ENCODE measurements around the gene ATP6V1C2. TPM values are rescaled to one million over a fixed set of nuclear protein-coding genes. Genes with fewer than 3 reads are reported as not detected.
A peak's percentile ranks its signal among the peaks of the same experiment; 100 is the strongest.

The ATP6V1C2 gene
- total RNA-seq, 1 donor from 2014 or later, result not detected

DNA sequence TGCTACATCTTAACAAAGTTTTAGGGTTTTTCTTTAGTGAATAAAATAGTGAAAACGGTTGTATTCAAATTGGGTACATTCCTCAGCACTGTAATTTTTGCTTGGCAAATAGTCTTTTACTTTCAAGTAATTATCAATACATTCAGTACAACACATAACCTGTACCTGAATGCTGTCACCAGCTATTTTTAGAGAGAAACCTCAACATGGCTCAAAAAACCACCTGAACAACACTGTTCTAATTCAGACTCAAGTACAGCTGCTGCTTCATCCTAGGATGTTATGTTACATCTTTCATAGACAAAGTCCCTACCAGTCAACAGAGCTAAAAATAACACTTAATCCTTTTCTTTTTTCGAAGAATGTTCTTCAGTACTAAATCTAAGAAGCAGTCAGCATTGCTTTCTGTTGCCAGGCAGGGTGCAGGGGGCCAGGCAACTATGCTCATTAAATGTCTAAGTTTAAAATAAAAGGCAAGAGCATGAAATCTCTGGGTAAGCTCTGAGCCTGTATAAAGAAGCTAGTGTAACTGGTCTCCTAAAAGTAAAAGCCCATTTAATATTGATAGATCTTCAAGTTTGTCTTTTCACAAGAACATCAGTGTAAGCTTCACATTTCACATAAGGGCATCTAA lies 70.7 kb downstream of the ATP6V1C2 start:
- TF ChIP-seq, protein P1, sequence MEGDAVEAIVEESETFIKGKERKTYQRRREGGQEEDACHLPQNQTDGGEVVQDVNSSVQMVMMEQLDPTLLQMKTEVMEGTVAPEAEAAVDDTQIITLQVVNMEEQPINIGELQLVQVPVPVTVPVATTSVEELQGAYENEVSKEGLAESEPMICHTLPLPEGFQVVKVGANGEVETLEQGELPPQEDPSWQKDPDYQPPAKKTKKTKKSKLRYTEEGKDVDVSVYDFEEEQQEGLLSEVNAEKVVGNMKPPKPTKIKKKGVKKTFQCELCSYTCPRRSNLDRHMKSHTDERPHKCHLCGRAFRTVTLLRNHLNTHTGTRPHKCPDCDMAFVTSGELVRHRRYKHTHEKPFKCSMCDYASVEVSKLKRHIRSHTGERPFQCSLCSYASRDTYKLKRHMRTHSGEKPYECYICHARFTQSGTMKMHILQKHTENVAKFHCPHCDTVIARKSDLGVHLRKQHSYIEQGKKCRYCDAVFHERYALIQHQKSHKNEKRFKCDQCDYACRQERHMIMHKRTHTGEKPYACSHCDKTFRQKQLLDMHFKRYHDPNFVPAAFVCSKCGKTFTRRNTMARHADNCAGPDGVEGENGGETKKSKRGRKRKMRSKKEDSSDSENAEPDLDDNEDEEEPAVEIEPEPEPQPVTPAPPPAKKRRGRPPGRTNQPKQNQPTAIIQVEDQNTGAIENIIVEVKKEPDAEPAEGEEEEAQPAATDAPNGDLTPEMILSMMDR (IDR thresholded peaks at IDR 0.05), result no peak
- no peaks in the 10 kb centered on the region for H3K27me3 Mint-ChIP-seq (ENCODE audit: low read depth)
- peaks cover 45% of the 10 kb centered on the region for H3K36me3 Mint-ChIP-seq (ENCODE audit: low read depth)
- DNase-seq (ENCODE audit: low spot score), result no peak
- no peaks in the 10 kb centered on the region for H3K9me3 Mint-ChIP-seq (ENCODE audit: low read depth)
- no peak overlapping the region for H3K4me3 Mint-ChIP-seq (ENCODE audit: unreplicated experiment)
- H3K4me1 Mint-ChIP-seq (ENCODE audit: low read depth), result peaks cover 8% of the 10 kb centered on the region
- peak overlapping the region; percentile 52 for H3K27ac Mint-ChIP-seq (ENCODE audit: unreplicated experiment)

DNA sequence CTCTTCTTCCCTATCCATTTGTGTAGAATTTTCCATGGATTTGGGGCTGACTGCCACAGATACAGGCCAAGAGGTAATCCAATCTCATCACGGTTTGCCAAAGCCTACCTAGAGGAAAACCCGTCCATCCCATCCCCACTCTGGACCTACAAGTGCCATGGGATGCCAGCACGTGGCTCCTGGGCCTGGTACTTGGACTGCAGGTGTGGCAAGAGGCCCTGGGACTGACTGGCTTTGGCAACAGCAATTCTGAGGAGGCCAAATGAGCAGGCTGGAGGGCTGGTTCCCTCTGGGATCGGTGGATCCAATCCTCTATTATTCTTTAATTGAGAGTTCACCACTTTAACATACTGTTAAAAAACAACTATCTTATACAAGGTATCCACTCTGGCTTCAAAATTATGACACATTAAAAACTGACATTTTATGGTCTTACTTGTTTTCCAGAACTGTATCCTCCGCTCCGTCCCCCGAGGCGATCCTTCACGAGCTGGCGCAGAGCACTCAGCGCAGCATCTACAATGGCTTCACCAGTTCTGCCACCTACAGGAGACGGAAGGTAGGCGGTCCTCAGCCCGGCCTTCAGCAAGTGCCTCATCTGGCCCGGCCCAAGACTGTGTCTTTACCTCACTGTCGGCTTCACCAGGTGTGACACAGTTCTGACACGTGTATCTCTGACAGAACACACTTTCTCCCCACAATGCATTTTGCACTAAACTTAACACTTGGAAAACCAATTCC lies 71.4 kb downstream of the ATP6V1C2 start:
- Mint-ChIP-seq H3K9me3 (ENCODE audit: low read depth) (no peaks in the 10 kb centered on the region), H3K27ac (ENCODE audit: unreplicated experiment) (peak overlapping the region; percentile 52), H3K4me1 (ENCODE audit: low read depth) (peaks cover 8% of the 10 kb centered on the region), H3K36me3 (ENCODE audit: low read depth) (peaks cover 43% of the 10 kb centered on the region), H3K4me3 (ENCODE audit: unreplicated experiment) (no peak overlapping the region), H3K27me3 (ENCODE audit: low read depth) (no peaks in the 10 kb centered on the region)
- TF ChIP-seq, protein P1 (IDR thresholded peaks at IDR 0.05), result peak; percentile 22
- no peak for DNase-seq (ENCODE audit: low spot score)

DNA sequence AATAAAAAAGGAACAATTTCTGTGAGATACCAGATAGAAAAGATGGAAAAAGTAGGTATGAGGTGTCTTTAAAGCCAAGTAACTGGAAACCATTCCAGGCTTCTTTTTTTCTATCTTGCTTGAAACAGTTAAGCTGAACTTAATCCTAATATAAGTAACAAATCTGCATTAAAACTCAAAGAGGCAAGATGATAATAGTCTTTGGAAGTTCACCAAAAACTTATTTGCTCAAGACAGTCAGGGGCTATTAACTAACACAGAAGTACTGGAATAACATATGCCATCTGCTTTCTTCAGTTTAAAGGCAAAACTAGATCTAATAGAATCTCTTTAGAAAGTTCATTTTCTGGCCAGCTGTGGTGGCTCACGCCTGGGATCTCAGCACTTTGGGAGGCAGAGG lies 72.4 kb downstream of the ATP6V1C2 start:
- H3K4me1 Mint-ChIP-seq (ENCODE audit: low read depth), result peaks cover 8% of the 10 kb centered on the region
- H3K27me3 Mint-ChIP-seq (ENCODE audit: low read depth), result no peaks in the 10 kb centered on the region
- no peaks in the 10 kb centered on the region for H3K9me3 Mint-ChIP-seq (ENCODE audit: low read depth)
- no peak for DNase-seq (ENCODE audit: low spot score)
- TF ChIP-seq, protein P1 (IDR thresholded peaks at IDR 0.05), result no peak
- H3K36me3 Mint-ChIP-seq (ENCODE audit: low read depth), result peaks cover 38% of the 10 kb centered on the region
- no peak overlapping the region for H3K4me3 Mint-ChIP-seq (ENCODE audit: unreplicated experiment)
- H3K27ac Mint-ChIP-seq (ENCODE audit: unreplicated experiment), result no peak overlapping the region

DNA sequence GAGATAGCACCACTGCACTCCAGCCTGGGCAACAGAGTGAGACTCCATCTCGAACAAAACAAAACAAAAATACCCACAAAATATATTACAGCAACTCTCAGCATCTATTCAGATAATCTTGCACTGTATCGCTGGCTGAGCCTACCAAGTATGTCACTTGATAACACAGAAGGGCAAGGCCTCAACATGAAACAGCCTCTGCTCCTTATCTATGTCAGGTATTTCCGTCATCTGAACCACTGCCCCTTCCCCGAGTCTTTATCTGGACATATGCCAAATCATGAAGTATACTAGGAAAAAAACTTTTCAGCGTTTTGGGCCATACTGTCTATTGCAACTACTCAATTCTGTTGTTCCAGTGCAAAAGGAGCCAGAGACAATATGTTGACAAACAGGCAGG lies 73.4 kb downstream of the ATP6V1C2 start:
- no peaks in the 10 kb centered on the region for H3K9me3 Mint-ChIP-seq (ENCODE audit: low read depth)
- peaks cover 33% of the 10 kb centered on the region for H3K36me3 Mint-ChIP-seq (ENCODE audit: low read depth)
- H3K27me3 Mint-ChIP-seq (ENCODE audit: low read depth), result no peaks in the 10 kb centered on the region

DNA sequence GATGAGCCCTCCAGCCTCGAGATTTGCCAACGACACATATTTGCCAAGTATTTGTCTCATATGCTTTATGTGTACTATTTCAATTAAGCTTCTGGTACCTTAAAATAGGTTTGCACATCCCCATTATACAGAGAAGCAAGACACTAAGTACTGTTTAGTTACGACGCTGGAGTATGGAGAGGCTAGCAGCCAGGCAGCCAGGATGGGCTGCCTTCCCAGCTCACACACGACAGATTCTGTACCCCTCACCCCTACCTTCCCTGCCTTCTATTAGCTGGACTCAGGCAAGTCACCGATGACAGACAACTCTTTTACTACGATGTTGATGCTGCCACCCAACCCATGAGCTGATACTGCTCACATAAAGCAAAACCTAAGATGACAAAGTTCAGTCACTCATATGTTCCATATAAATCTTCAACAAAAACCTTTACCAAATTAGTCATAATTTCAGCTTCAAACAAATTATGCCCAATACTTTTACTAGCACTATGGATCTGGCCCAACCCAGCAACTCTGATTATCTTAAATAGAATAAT lies 74.1 kb downstream of the ATP6V1C2 start:
- no peak for DNase-seq (ENCODE audit: low spot score)
- Mint-ChIP-seq H3K27me3 (ENCODE audit: low read depth) (no peaks in the 10 kb centered on the region), H3K4me1 (ENCODE audit: low read depth) (peaks cover 8% of the 10 kb centered on the region), H3K27ac (ENCODE audit: unreplicated experiment) (no peak overlapping the region), H3K9me3 (ENCODE audit: low read depth) (no peaks in the 10 kb centered on the region), H3K4me3 (ENCODE audit: unreplicated experiment) (no peak overlapping the region), H3K36me3 (ENCODE audit: low read depth) (peaks cover 31% of the 10 kb centered on the region)
- TF ChIP-seq, protein P1 (IDR thresholded peaks at IDR 0.05), result no peak

More for the DNA sequence above, 73.4 kb downstream of the ATP6V1C2 start:
- TF ChIP-seq, protein P1 (IDR thresholded peaks at IDR 0.05), result no peak
- no peak for DNase-seq (ENCODE audit: low spot score)
- H3K4me1 Mint-ChIP-seq (ENCODE audit: low read depth), result peaks cover 8% of the 10 kb centered on the region
- no peak overlapping the region for H3K4me3 Mint-ChIP-seq (ENCODE audit: unreplicated experiment)
- no peak overlapping the region for H3K27ac Mint-ChIP-seq (ENCODE audit: unreplicated experiment)
